ENCODE data around the gene GCFC2. TPM values are rescaled to one million over a fixed set of nuclear protein-coding genes. Genes with fewer than 3 reads are reported as not detected.

Gene GCFC2
- total RNA-seq = 16.9 and 17.9 TPM in 2 replicates

GRCh38 chr2:75710577-75711253 lies at the start of gene GCFC2:
Gene GCFC2, minus strand, starts transcription at chr2:75710915. Its CDS starts 60 bp downstream, at chr2:75710855.

GRCh38 chr2:75646583-75647425 lies 63.9 kb downstream of the GCFC2 start, which contains the start of gene MRPL19:
Gene MRPL19, plus strand, starts transcription at chr2:75646783. Its CDS starts 25 bp downstream, at chr2:75646808.

Other genes starting within 250 kb of the GCFC2 start
- 138 and 184 TPM in 2 replicates for gene EVA1A, start 150.0 kb downstream of the GCFC2 start, total RNA-seq
- gene MRPL19, start 64.1 kb downstream of the GCFC2 start, total RNA-seq = 46.8 and 69.8 TPM in 2 replicates